Vagina (tissue), 2 donors: ENCODE data around the gene ZNF711.

Source experiments
- CTCF ChIP-seq, 3 experiments: fragments of 450-650 bp in 2 of 3; fragments of 200-600 bp in 1 of 3; sonication (generic) in 1 of 3; IDR thresholded peaks; one replicate each; pipeline ENCODE4 v1.5.1; 2017 to 2019; ENCODE audit warnings: antibody characterized with exemption in 3 of 3, mild to moderate bottlenecking in 2 of 3, moderate library complexity in 2 of 3
- POLR2A ChIP-seq, 2 donors: fragments of 450-650 bp; IDR thresholded peaks; one replicate each; pipeline ENCODE4 v1.6.1; 2017; ENCODE audit warnings: antibody characterized with exemption in 2 of 2, mild to moderate bottlenecking in 2 of 2, moderate library complexity in 2 of 2

- TF ChIP-seq CTCF (IDR thresholded peaks at IDR 0.05) (no peak), POLR2A (IDR thresholded peaks at IDR 0.05) (no peak)
These were observed 840 bp downstream of the ZNF711 start for GRCh38 chrX:85244450-85245211.
